K562 (cell line): ENCODE data around the gene TMED5. TPM values are rescaled to one million over a fixed set of nuclear protein-coding genes. Genes with fewer than 3 reads are reported as not detected.

Source experiments
- GATAD2B ChIP-seq: fragments of 450-650 bp; IDR thresholded peaks from 2 replicates; pipeline ENCODE4 v1.6.1; 2017; ENCODE audit warnings: mild to moderate bottlenecking, borderline replicate concordance
- MBD1 ChIP-seq: fragments of 250-450 bp; sonication (Bioruptor Pico); IDR thresholded peaks from 2 replicates; pipeline ENCODE4 v1.8.0; 2022; ENCODE audit warnings: inconsistent platforms
- NELFE ChIP-seq: IDR thresholded peaks from 2 replicates; pipeline ENCODE4 v1.6.1; 2011; ENCODE audit warnings: mild to moderate bottlenecking; ENCODE audit not compliant: insufficient read depth, insufficient read length
- PURB ChIP-seq: sonication (generic); formaldehyde crosslinking; IDR thresholded peaks from 2 replicates; pipeline ENCODE4 v1.9.0; 2021; ENCODE audit warnings: low read depth, mild to moderate bottlenecking, missing genetic modification reagents
- SMAD1 ChIP-seq: fragments of 150-350 bp; IDR thresholded peaks from 2 replicates; pipeline ENCODE4 v1.6.1; 2014; ENCODE audit warnings: low read length, low read depth; ENCODE audit not compliant: partially characterized antibody
- TEAD1 ChIP-seq, 2 experiments: fragments of 450-650 bp in 1 of 2; sonication (generic) in 1 of 2; formaldehyde crosslinking; IDR thresholded peaks; 2 replicates each; pipeline versions ENCODE4 v1.4.0 to v1.8.0; 2020 to 2022; ENCODE audit warnings: mild to moderate bottlenecking in 2 of 2, missing genetic modification reagents in 1 of 2
- ZBTB40 ChIP-seq, 2 experiments: fragments of 450-650 bp in 1 of 2; sonication (generic) in 1 of 2; formaldehyde crosslinking in 1 of 2; IDR thresholded peaks; 2 replicates each; pipeline versions ENCODE4 v1.7.1 to v1.9.0; 2016 to 2022; ENCODE audit warnings: inconsistent platforms in 1 of 2, mild to moderate bottlenecking in 1 of 2, missing genetic modification reagents in 1 of 2
- ZFP91 ChIP-seq: sonication (generic); formaldehyde crosslinking; IDR thresholded peaks from 2 replicates; pipeline ENCODE4 v1.8.0; 2022; ENCODE audit warnings: mild to moderate bottlenecking, missing genetic modification reagents
- ZNF12 ChIP-seq: sonication (generic); formaldehyde crosslinking; IDR thresholded peaks from 2 replicates; pipeline ENCODE4 v1.4.0; 2020; ENCODE audit warnings: mild to moderate bottlenecking, missing genetic modification reagents
- ZNF280A ChIP-seq: fragments of 450-650 bp; IDR thresholded peaks from 2 replicates; pipeline ENCODE4 v1.6.1; 2018; ENCODE audit warnings: mild to moderate bottlenecking, low read depth; ENCODE audit not compliant: partially characterized antibody
- ZNF79 ChIP-seq: fragments of 250-450 bp; sonication (Bioruptor Pico); IDR thresholded peaks from 2 replicates; pipeline ENCODE4 v1.4.0; 2020; ENCODE audit warnings: low read depth, mild to moderate bottlenecking, moderate library complexity
- polyA plus RNA-seq, 8 experiments: library from polyadenylated mRNA; depleted of rRNA in 4 of 8; stranded (reverse) in 5 of 8; unstranded in 3 of 8; fragments of >200 nt; fragmentation: Nextera tagmentation in 2 of 8; fragmentation: Illumina TruSeq in 1 of 8; extraction: Ambion mirVana in 2 of 8; extraction: Trizol in 1 of 8; gene quantifications; 2 replicates each; pipeline versions ENCODE4 v1.2.1 to v1.2.3, GENCODE V29; 2011 to 2014; ENCODE audit warnings: inconsistent platforms in 1 of 8, missing spikeins in 1 of 8
- total RNA-seq, 7 experiments: library from RNA; depleted of rRNA in 6 of 7; stranded (reverse); fragments of >200 nt in 6 of 7; fragmentation: Illumina TruSeq in 2 of 7; extraction: Trizol in 2 of 7; gene quantifications; 2 replicates each; pipeline versions ENCODE4 v1.2.1 to v1.2.3, GENCODE V29; 2011 to 2021; ENCODE audit warnings: low replicate concordance in 1 of 7

The TMED5 gene
- total and polyA plus RNA-seq, 9 of the 15 experiments (the other 6 are each of a cell fraction or from before 2014, with no cell fraction given) = 28.7 to 83.7 (median 67.2) TPM

GRCh38 chr1:93179886-93180722, at the start of gene TMED5 (continued):
- TF ChIP-seq ZBTB40 (IDR thresholded peaks at IDR 0.05) = no peak
- TF ChIP-seq ZBTB40 (CRISPR knock-in tag; IDR thresholded peaks at IDR 0.05) = no peak
- TF ChIP-seq ZNF12 = peak; percentile 88
- TF ChIP-seq NELFE = no peak
- no peak for TF ChIP-seq ZFP91
- no peak for TF ChIP-seq ZNF79 (CRISPR knock-in tag)
- TF ChIP-seq MBD1 = no peak
- no peak; a peak in 1 of 4 replicates for TF ChIP-seq TEAD1 (CRISPR knock-in tag; IDR thresholded peaks at IDR 0.05)
- TF ChIP-seq ZNF280A = no peak
- no peak for TF ChIP-seq GATAD2B
- no peak for TF ChIP-seq PURB (CRISPR knock-in tag)
- TF ChIP-seq SMAD1 = peak; percentile 2
